ENCODE measurements around the gene IL18. TPM values are rescaled to one million over a fixed set of nuclear protein-coding genes. Genes with fewer than 3 reads are reported as not detected.

The IL18 gene
- total RNA-seq, 1 experiment from 2014 or later = 0.31 TPM

GRCh38 chr11:112156153-112156955 lies 7.5 kb downstream of the IL18 start:
- Mint-ChIP-seq H3K4me1 (no peaks in the 10 kb centered on the region), H3K9me3 (no peaks in the 10 kb centered on the region), H3K27me3 (ENCODE audit: low read depth) (no peaks in the 10 kb centered on the region), H3K36me3 (ENCODE audit: insufficient read depth in 1 of 3, low read depth in 3 of 3) (no peaks in the 10 kb centered on the region), H3K4me3 (no peak overlapping the region), H3K27ac (no peak overlapping the region)
- Histone ChIP-seq H4K8ac (replicated peaks; ENCODE audit: insufficient read length, low read depth, low read length) (no peak overlapping the region), H3K23ac (ENCODE audit: insufficient read length, low read depth, low read length) (no peak overlapping the region), H4K5ac (ENCODE audit: insufficient read length, low read depth, low read length) (no peak overlapping the region), H3K14ac (ENCODE audit: insufficient read depth, low read length) (no peak overlapping the region), H3K79me1 (ENCODE audit: insufficient read depth, low read depth, low read length, poor library complexity, severe bottlenecking) (no peaks in the 10 kb centered on the region), H2AFZ (ENCODE audit: low read length) (no peak overlapping the region), H2BK12ac (ENCODE audit: insufficient read length, low read depth, low read length) (no peak overlapping the region), H3T11ph (ENCODE audit: low read length) (no peak overlapping the region), H3K79me2 (ENCODE audit: insufficient read depth, low read length) (no peaks in the 10 kb centered on the region), H3K4ac (ENCODE audit: low read depth, low read length) (no peak overlapping the region), H4K20me1 (ENCODE audit: control insufficient read depth, insufficient read depth, insufficient read length) (no peaks in the 10 kb centered on the region), H3K9me3 (ENCODE audit: control insufficient read depth, low read depth, low read length) (no peaks in the 10 kb centered on the region), H3K18ac (ENCODE audit: insufficient read length, low read depth, low read length) (no peak overlapping the region), H3K56ac (ENCODE audit: insufficient read length, low read depth, low read length) (no peak overlapping the region), H3K9ac (ENCODE audit: extremely low read depth, insufficient read length, low read length) (no peak overlapping the region), H3K4me1 (ENCODE audit: insufficient read depth, low read length) (no peaks in the 10 kb centered on the region), H4K91ac (ENCODE audit: insufficient read length, low read depth, low read length) (no peak overlapping the region), H3K23me2 (ENCODE audit: insufficient read length, low read depth, low read length, poor library complexity, severe bottlenecking) (no peaks in the 10 kb centered on the region), H3K27me3 (ENCODE audit: insufficient read depth, low read length) (no peaks in the 10 kb centered on the region), H2BK15ac (ENCODE audit: low read depth, low read length) (no peak overlapping the region), H2AK5ac (ENCODE audit: insufficient read length, low read length) (no peak overlapping the region), H3K4me2 (ENCODE audit: insufficient read depth, insufficient read length, low read length) (no peak overlapping the region), H2BK120ac (ENCODE audit: low read depth, low read length, poor library complexity, severe bottlenecking) (no peak overlapping the region), H2BK5ac (ENCODE audit: insufficient read length, low read length) (no peak overlapping the region), H3K27ac (ENCODE audit: insufficient read length, low read depth, low read length) (no peak overlapping the region), H2BK20ac (ENCODE audit: low read depth, low read length, poor library complexity, severe bottlenecking) (no peak overlapping the region)
- TF ChIP-seq CTCF (conservative IDR thresholded peaks at IDR 0.05) = no peak
- DNase-seq = no peak
- no CpG with 5 or more reads among the region's 5 CpGs for WGBS (ENCODE audit: extremely low coverage, insufficient read length, low lambda C conversion rate)

Data from H9 (cell line).